ENCODE results near the gene LRIT1. TPM values are rescaled to one million over a fixed set of nuclear protein-coding genes. Genes with fewer than 3 reads are reported as not detected.

Gene LRIT1
- total RNA-seq, 1 donor from 2014 or later = not detected

- DNase-seq (ENCODE audit: low read depth, low spot score) = no peak
- Mint-ChIP-seq H3K4me3 (no peak overlapping the region), H3K27ac (ENCODE audit: unreplicated experiment) (no peak overlapping the region), H3K4me1 (no peaks in the 10 kb centered on the region), H3K9me3 (no peaks in the 10 kb centered on the region), H3K27me3 (ENCODE audit: low read depth) (peaks cover 13% of the 10 kb centered on the region), H3K36me3 (ENCODE audit: low read depth) (no peaks in the 10 kb centered on the region)
- no peak for TF ChIP-seq CTCF (conservative IDR thresholded peaks at IDR 0.05)
Measured at GRCh38 chr10:84235096-84235495, 6.2 kb downstream of the LRIT1 start.

GRCh38 chr10:84234479-84234878 lies 6.9 kb downstream of the LRIT1 start:
- H3K27ac Mint-ChIP-seq (ENCODE audit: unreplicated experiment) = no peak overlapping the region
- H3K27me3 Mint-ChIP-seq (ENCODE audit: low read depth) = peaks cover 19% of the 10 kb centered on the region
- no peaks in the 10 kb centered on the region for H3K9me3 Mint-ChIP-seq
- no peaks in the 10 kb centered on the region for H3K36me3 Mint-ChIP-seq (ENCODE audit: low read depth)
- no peak for TF ChIP-seq CTCF (conservative IDR thresholded peaks at IDR 0.05)
- H3K4me1 Mint-ChIP-seq = no peaks in the 10 kb centered on the region
- H3K4me3 Mint-ChIP-seq = no peak overlapping the region
- no peak for DNase-seq (ENCODE audit: low read depth, low spot score)

- Mint-ChIP-seq H3K9me3 (no peaks in the 10 kb centered on the region), H3K27me3 (ENCODE audit: low read depth) (peaks cover 24% of the 10 kb centered on the region), H3K4me3 (no peak overlapping the region), H3K36me3 (ENCODE audit: low read depth) (no peaks in the 10 kb centered on the region), H3K27ac (ENCODE audit: unreplicated experiment) (no peak overlapping the region), H3K4me1 (no peaks in the 10 kb centered on the region)
- TF ChIP-seq CTCF (conservative IDR thresholded peaks at IDR 0.05) = no peak
- no peak for DNase-seq (ENCODE audit: low read depth, low spot score)
Measured at GRCh38 chr10:84233940-84234339, 7.4 kb downstream of the LRIT1 start.

- Mint-ChIP-seq H3K27ac (ENCODE audit: unreplicated experiment) (no peak overlapping the region), H3K27me3 (ENCODE audit: low read depth) (peaks cover 33% of the 10 kb centered on the region), H3K4me1 (no peaks in the 10 kb centered on the region), H3K4me3 (no peak overlapping the region), H3K9me3 (no peaks in the 10 kb centered on the region), H3K36me3 (ENCODE audit: low read depth) (no peaks in the 10 kb centered on the region)
- no peak for TF ChIP-seq CTCF (conservative IDR thresholded peaks at IDR 0.05)
- no peak for DNase-seq (ENCODE audit: low read depth, low spot score)
Measured at GRCh38 chr10:84232376-84232775, 9.0 kb downstream of the LRIT1 start.

- Mint-ChIP-seq H3K4me1 (no peaks in the 10 kb centered on the region), H3K4me3 (no peak overlapping the region), H3K36me3 (ENCODE audit: low read depth) (no peaks in the 10 kb centered on the region), H3K27me3 (ENCODE audit: low read depth) (peaks cover 48% of the 10 kb centered on the region), H3K27ac (ENCODE audit: unreplicated experiment) (no peak overlapping the region), H3K9me3 (no peaks in the 10 kb centered on the region)
- DNase-seq (ENCODE audit: low read depth, low spot score) = no peak
- TF ChIP-seq CTCF (conservative IDR thresholded peaks at IDR 0.05) = no peak
Measured at GRCh38 chr10:84230359-84230758, 11.0 kb downstream of the LRIT1 start.

- no peaks in the 10 kb centered on the region for H3K4me1 Mint-ChIP-seq
- DNase-seq (ENCODE audit: low read depth, low spot score) = no peak
- H3K36me3 Mint-ChIP-seq (ENCODE audit: low read depth) = no peaks in the 10 kb centered on the region
- H3K9me3 Mint-ChIP-seq = no peaks in the 10 kb centered on the region
- H3K27ac Mint-ChIP-seq (ENCODE audit: unreplicated experiment) = no peak overlapping the region
- TF ChIP-seq CTCF (conservative IDR thresholded peaks at IDR 0.05) = no peak
- H3K4me3 Mint-ChIP-seq = no peak overlapping the region
- H3K27me3 Mint-ChIP-seq (ENCODE audit: low read depth) = peaks cover 55% of the 10 kb centered on the region
Measured at GRCh38 chr10:84227810-84228209, 13.5 kb downstream of the LRIT1 start.
